ENCODE results near the gene TTC27. TPM values are rescaled to one million over a fixed set of nuclear protein-coding genes. Genes with fewer than 3 reads are reported as not detected.

TTC27 gene
- total RNA-seq, 5 donors from 2014 or later (not counting 1 experiment from before 2014, with no cell fraction given), result 17.9 to 23.3 (median 21.6) TPM

- no peak for ATAC-seq (replicated peaks in 1 of 4)
- CTCF ChIA-PET, result no interaction called here
Measured at GRCh38 chr2:32806857-32807256, 179.0 kb downstream of the TTC27 start.

DNA sequence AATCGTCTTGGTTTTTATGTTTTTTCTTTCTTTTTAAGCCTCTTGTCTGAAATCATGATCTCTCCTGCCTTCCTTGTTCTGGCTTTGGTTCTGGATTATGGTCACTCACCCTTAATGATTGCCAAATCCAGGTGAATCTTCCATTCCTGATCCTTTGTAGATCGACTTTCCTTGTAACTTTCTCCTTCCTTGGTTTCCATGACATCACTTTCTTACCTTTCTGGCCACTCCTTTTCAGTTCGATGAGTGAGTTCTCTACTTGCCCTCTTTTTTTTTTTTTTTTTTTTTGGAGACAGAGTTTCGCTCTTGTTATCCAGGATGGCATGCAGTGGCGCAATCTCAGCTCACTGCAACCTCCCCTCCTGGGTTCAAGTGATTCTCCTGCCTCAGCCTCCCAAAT is 179.8 kb downstream of the TTC27 start:
- ATAC-seq (replicated peaks in 1 of 4) (no peak), DNase-seq (no peak)
- Mint-ChIP-seq H3K4me1 (no peaks in the 10 kb centered on the region), H3K27me3 (no peaks in the 10 kb centered on the region), H3K9me3 (no peaks in the 10 kb centered on the region), H3K27ac (no peak overlapping the region), H3K4me3 (no peak overlapping the region), H3K36me3 (peaks cover 55% of the 10 kb centered on the region)
- H3K9me3 ChIP-seq, result no peaks in the 10 kb centered on the region
- no peak overlapping the region for H3K27ac ChIP-seq (ENCODE audit: low read length)
- ChIA-PET POLR2A (no interaction called here), CTCF (no interaction called here)
- H3K36me3 ChIP-seq (ENCODE audit: control insufficient read depth in 2 of 2, extremely low read depth in 1 of 2, insufficient read depth in 1 of 2, low read length in 1 of 2), result peaks cover 5 to 16% of the 10 kb centered on the region in 2 donors
- 100% methylated on average over 1 of the region's 5 CpGs for WGBS (ENCODE audit: insufficient coverage)
- no peak overlapping the region for H3K4me3 ChIP-seq (ENCODE audit: control insufficient read depth in 1 of 2, extremely low read depth in 1 of 2, low read length in 1 of 2)
- no peaks in the 10 kb centered on the region for H3K27me3 ChIP-seq (replicated peaks in 1 of 2; ENCODE audit: control insufficient read depth in 2 of 2, extremely low read depth in 1 of 2, insufficient read depth in 2 of 2, low read length in 1 of 2)
- H3K4me1 ChIP-seq (ENCODE audit: control insufficient read depth in 1 of 2, extremely low read depth in 1 of 2, insufficient read depth in 2 of 2, low read length in 2 of 2), result no peaks in the 10 kb centered on the region

More at GRCh38 chr2:32806857-32807256, 179.0 kb downstream of the TTC27 start:
- no peak for DNase-seq
- Histone ChIP-seq H3K27me3 (replicated peaks in 1 of 2; ENCODE audit: control insufficient read depth in 2 of 2, extremely low read depth in 1 of 2, insufficient read depth in 2 of 2, low read length in 1 of 2) (no peaks in the 10 kb centered on the region), H3K27ac (ENCODE audit: low read length) (no peak overlapping the region), H3K36me3 (ENCODE audit: control insufficient read depth in 2 of 2, extremely low read depth in 1 of 2, insufficient read depth in 1 of 2, low read length in 1 of 2) (peaks cover under 1 to 15% of the 10 kb centered on the region in 2 donors), H3K4me3 (ENCODE audit: control insufficient read depth in 1 of 2, extremely low read depth in 1 of 2, low read length in 1 of 2) (no peak overlapping the region), H3K4me1 (ENCODE audit: control insufficient read depth in 1 of 2, extremely low read depth in 1 of 2, insufficient read depth in 2 of 2, low read length in 2 of 2) (no peaks in the 10 kb centered on the region), H3K9me3 (no peaks in the 10 kb centered on the region)
- Mint-ChIP-seq H3K9me3 (no peaks in the 10 kb centered on the region), H3K4me1 (no peaks in the 10 kb centered on the region), H3K27me3 (no peaks in the 10 kb centered on the region), H3K4me3 (no peak overlapping the region), H3K27ac (no peak overlapping the region), H3K36me3 (peaks cover 55% of the 10 kb centered on the region)
- no CpG with 5 or more reads among the region's 1 CpG for WGBS (ENCODE audit: insufficient coverage)
- POLR2A ChIA-PET, result interaction anchor here in 1 of 2 donors (0.6 kb wide), 1 partner anchor 290 kb away, joined by 3 read pairs; no protein-coding TSS in a partner anchor

DNA sequence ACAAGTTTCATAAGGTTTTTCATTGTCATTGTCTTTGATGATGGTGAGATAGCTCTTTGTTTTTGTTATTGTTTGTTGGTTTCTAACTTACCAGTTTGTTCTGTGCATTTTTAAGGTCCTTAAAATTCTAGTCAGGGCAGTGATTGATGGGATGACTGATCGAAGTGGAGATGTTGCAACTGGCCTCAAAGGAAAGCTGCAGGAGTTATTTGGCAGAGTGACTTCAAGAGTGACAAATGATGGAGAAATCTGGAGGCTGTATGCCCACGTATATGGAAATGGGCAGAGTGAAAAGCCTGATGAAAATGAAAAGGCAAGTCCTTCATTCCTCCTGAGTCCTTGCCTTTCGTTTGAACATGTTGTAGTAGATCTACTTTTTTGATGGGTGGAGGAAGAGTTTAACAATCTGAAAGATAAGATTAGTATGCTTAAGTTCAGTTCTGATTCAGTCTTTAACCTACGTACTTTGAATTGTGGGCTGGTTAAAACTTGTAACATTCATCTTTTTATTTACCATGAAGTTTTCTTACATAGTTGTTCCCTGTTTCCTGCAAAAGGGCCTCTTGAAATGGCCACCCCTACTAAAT is 183.2 kb downstream of the TTC27 start:
- no peak for ATAC-seq (replicated peaks in 1 of 4)
- Mint-ChIP-seq H3K4me3 (no peak overlapping the region), H3K27me3 (no peaks in the 10 kb centered on the region), H3K9me3 (no peaks in the 10 kb centered on the region), H3K36me3 (peaks cover 71% of the 10 kb centered on the region), H3K27ac (no peak overlapping the region), H3K4me1 (no peaks in the 10 kb centered on the region)
- POLR2A ChIA-PET, result no interaction called here
- peaks cover 5 to 20% of the 10 kb centered on the region in 2 donors for H3K36me3 ChIP-seq (ENCODE audit: control insufficient read depth in 2 of 2, extremely low read depth in 1 of 2, insufficient read depth in 1 of 2, low read length in 1 of 2)
- no peaks in the 10 kb centered on the region for H3K4me1 ChIP-seq (ENCODE audit: control insufficient read depth in 1 of 2, extremely low read depth in 1 of 2, insufficient read depth in 2 of 2, low read length in 2 of 2)
- WGBS (ENCODE audit: insufficient coverage), result 92% methylated on average over 2 of the region's 4 CpGs
- CTCF ChIA-PET, result no interaction called here
- no peaks in the 10 kb centered on the region for H3K9me3 ChIP-seq
- DNase-seq, result no peak
- H3K27ac ChIP-seq (ENCODE audit: low read length), result no peak overlapping the region
- H3K27me3 ChIP-seq (replicated peaks in 1 of 2; ENCODE audit: control insufficient read depth in 2 of 2, extremely low read depth in 1 of 2, insufficient read depth in 2 of 2, low read length in 1 of 2), result no peaks in the 10 kb centered on the region
- no peak overlapping the region for H3K4me3 ChIP-seq (ENCODE audit: control insufficient read depth in 1 of 2, extremely low read depth in 1 of 2, low read length in 1 of 2)

DNA sequence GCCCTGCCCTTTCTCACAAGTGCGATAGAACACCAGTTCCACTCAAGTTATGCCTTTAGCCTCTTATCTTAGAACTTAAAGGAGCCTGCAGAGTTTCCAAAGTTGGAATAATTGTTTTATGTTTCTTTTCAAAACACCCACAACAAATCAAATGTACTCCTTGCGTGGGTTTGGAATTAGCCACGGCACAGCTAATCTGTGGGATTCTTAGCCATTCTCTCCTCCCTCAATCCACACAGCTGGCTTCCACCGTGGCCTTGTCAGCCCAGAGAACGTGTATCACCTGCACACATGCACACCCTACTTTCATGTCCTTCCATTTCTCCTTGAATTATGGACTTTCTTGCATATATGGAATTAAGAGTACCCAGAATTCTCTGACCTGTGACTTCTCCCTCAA is 183.8 kb downstream of the TTC27 start:
- ChIA-PET CTCF (no interaction called here), POLR2A (no interaction called here)
- H3K4me3 Mint-ChIP-seq, result no peak overlapping the region
- H3K4me3 ChIP-seq (ENCODE audit: control insufficient read depth in 1 of 2, extremely low read depth in 1 of 2, low read length in 1 of 2), result no peak overlapping the region
- no peaks in the 10 kb centered on the region for H3K9me3 Mint-ChIP-seq
- H3K27me3 ChIP-seq (replicated peaks in 1 of 2; ENCODE audit: control insufficient read depth in 2 of 2, extremely low read depth in 1 of 2, insufficient read depth in 2 of 2, low read length in 1 of 2), result no peaks in the 10 kb centered on the region
- no peaks in the 10 kb centered on the region for H3K4me1 Mint-ChIP-seq
- no peaks in the 10 kb centered on the region for H3K27me3 Mint-ChIP-seq
- H3K9me3 ChIP-seq, result no peaks in the 10 kb centered on the region
- H3K36me3 Mint-ChIP-seq, result peaks cover 77% of the 10 kb centered on the region
- H3K4me1 ChIP-seq (ENCODE audit: control insufficient read depth in 1 of 2, extremely low read depth in 1 of 2, insufficient read depth in 2 of 2, low read length in 2 of 2), result no peaks in the 10 kb centered on the region
- H3K27ac Mint-ChIP-seq, result no peak overlapping the region
- ATAC-seq (replicated peaks in 1 of 4) (no peak), DNase-seq (no peak)
- peaks cover 5 to 21% of the 10 kb centered on the region in 2 donors for H3K36me3 ChIP-seq (ENCODE audit: control insufficient read depth in 2 of 2, extremely low read depth in 1 of 2, insufficient read depth in 1 of 2, low read length in 1 of 2)
- no peak overlapping the region for H3K27ac ChIP-seq (ENCODE audit: low read length)
- WGBS (ENCODE audit: insufficient coverage), result no CpG with 5 or more reads among the region's 5 CpGs

- Histone ChIP-seq H3K36me3 (ENCODE audit: control insufficient read depth in 2 of 2, extremely low read depth in 1 of 2, insufficient read depth in 1 of 2, low read length in 1 of 2) (peaks cover 5 to 23% of the 10 kb centered on the region in 2 donors), H3K4me1 (ENCODE audit: control insufficient read depth in 1 of 2, extremely low read depth in 1 of 2, insufficient read depth in 2 of 2, low read length in 2 of 2) (no peaks in the 10 kb centered on the region), H3K27me3 (replicated peaks in 1 of 2; ENCODE audit: control insufficient read depth in 2 of 2, extremely low read depth in 1 of 2, insufficient read depth in 2 of 2, low read length in 1 of 2) (no peaks in the 10 kb centered on the region), H3K9me3 (no peaks in the 10 kb centered on the region), H3K27ac (ENCODE audit: low read length) (no peak overlapping the region), H3K4me3 (ENCODE audit: control insufficient read depth in 1 of 2, extremely low read depth in 1 of 2, low read length in 1 of 2) (no peak overlapping the region)
- Mint-ChIP-seq H3K4me1 (no peaks in the 10 kb centered on the region), H3K36me3 (peaks cover 81% of the 10 kb centered on the region), H3K9me3 (no peaks in the 10 kb centered on the region), H3K27ac (no peak overlapping the region), H3K4me3 (no peak overlapping the region), H3K27me3 (no peaks in the 10 kb centered on the region)
- ChIA-PET CTCF (no interaction called here), POLR2A (no interaction called here)
- no CpG with 5 or more reads among the region's 3 CpGs for WGBS (ENCODE audit: insufficient coverage)
- DNase-seq (no peak), ATAC-seq (replicated peaks in 1 of 4) (no peak)
Measured at GRCh38 chr2:32812316-32812715, 184.5 kb downstream of the TTC27 start.

DNA sequence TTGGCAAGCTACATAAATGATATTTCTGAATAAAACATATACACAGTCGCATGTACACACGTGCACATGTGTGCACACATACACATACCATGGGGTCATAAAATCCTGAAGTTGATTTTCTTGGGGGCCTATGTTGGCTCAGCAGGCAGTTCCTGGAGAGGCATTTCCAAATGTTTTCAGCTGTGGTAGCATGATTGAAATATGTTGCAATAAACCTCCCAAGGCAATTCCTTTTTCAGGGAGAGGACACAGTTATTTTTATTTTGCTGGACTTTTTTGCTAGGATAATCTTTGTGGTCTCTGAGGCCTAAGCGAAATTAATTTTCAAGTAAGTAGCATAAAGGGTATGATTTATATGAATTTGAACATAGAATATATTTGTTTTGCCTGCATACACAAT is 192.2 kb downstream of the TTC27 start:
- H3K4me1 ChIP-seq (ENCODE audit: control insufficient read depth in 1 of 2, extremely low read depth in 1 of 2, insufficient read depth in 2 of 2, low read length in 2 of 2), result no peaks in the 10 kb centered on the region
- H3K27me3 ChIP-seq (replicated peaks in 1 of 2; ENCODE audit: control insufficient read depth in 2 of 2, extremely low read depth in 1 of 2, insufficient read depth in 2 of 2, low read length in 1 of 2), result no peaks in the 10 kb centered on the region
- Mint-ChIP-seq H3K27ac (no peak overlapping the region), H3K4me3 (no peak overlapping the region), H3K9me3 (no peaks in the 10 kb centered on the region), H3K4me1 (no peaks in the 10 kb centered on the region), H3K27me3 (no peaks in the 10 kb centered on the region), H3K36me3 (peaks cover 68% of the 10 kb centered on the region)
- ATAC-seq (replicated peaks in 1 of 4) (no peak), DNase-seq (no peak)
- H3K36me3 ChIP-seq (ENCODE audit: control insufficient read depth in 2 of 2, extremely low read depth in 1 of 2, insufficient read depth in 1 of 2, low read length in 1 of 2), result peaks cover 0 to 30% of the 10 kb centered on the region in 2 donors
- H3K9me3 ChIP-seq, result no peaks in the 10 kb centered on the region
- CTCF ChIA-PET, result no interaction called here
- no peak overlapping the region for H3K4me3 ChIP-seq (ENCODE audit: control insufficient read depth in 1 of 2, extremely low read depth in 1 of 2, low read length in 1 of 2)
- POLR2A ChIA-PET, result interaction anchor here in 1 of 2 donors (0.6 kb wide), 1 partner anchor 21 kb away, joined by 5 read pairs; no protein-coding TSS in a partner anchor
- no peak overlapping the region for H3K27ac ChIP-seq (ENCODE audit: low read length)
- WGBS (ENCODE audit: insufficient coverage), result no CpG with 5 or more reads among the region's 3 CpGs

GRCh38 chr2:32820701-32821100 is 192.9 kb downstream of the TTC27 start:
- H3K36me3 ChIP-seq (ENCODE audit: control insufficient read depth in 2 of 2, extremely low read depth in 1 of 2, insufficient read depth in 1 of 2, low read length in 1 of 2), result peaks cover 0 to 29% of the 10 kb centered on the region in 2 donors
- no peaks in the 10 kb centered on the region for H3K27me3 ChIP-seq (replicated peaks in 1 of 2; ENCODE audit: control insufficient read depth in 2 of 2, extremely low read depth in 1 of 2, insufficient read depth in 2 of 2, low read length in 1 of 2)
- no peaks in the 10 kb centered on the region for H3K9me3 ChIP-seq
- Mint-ChIP-seq H3K36me3 (peaks cover 69% of the 10 kb centered on the region), H3K27ac (no peak overlapping the region), H3K9me3 (no peaks in the 10 kb centered on the region), H3K27me3 (no peaks in the 10 kb centered on the region), H3K4me1 (no peaks in the 10 kb centered on the region), H3K4me3 (no peak overlapping the region)
- H3K4me3 ChIP-seq (ENCODE audit: control insufficient read depth in 1 of 2, extremely low read depth in 1 of 2, low read length in 1 of 2), result no peak overlapping the region
- POLR2A ChIA-PET, result interaction anchor here in 1 of 2 donors (0.6 kb wide), 1 partner anchor 21 kb away, joined by 5 read pairs; no protein-coding TSS in a partner anchor
- 100% methylated on average over 1 of the region's 1 CpG for WGBS (ENCODE audit: insufficient coverage)
- no peaks in the 10 kb centered on the region for H3K4me1 ChIP-seq (ENCODE audit: control insufficient read depth in 1 of 2, extremely low read depth in 1 of 2, insufficient read depth in 2 of 2, low read length in 2 of 2)
- ATAC-seq (replicated peaks in 1 of 4) (no peak), DNase-seq (no peak)
- H3K27ac ChIP-seq (ENCODE audit: low read length), result no peak overlapping the region
- CTCF ChIA-PET, result no interaction called here

All from T-cell (primary cell).